Neural cell (in vitro differentiated cells): Measurements from ENCODE around the gene FAM227A.

ENCODE experiments used
- CTCF ChIP-seq: fragments of 450-650 bp; IDR thresholded peaks from 2 replicates; pipeline ENCODE4 v1.5.1; 2014; ENCODE audit warnings: antibody characterized with exemption, mild to moderate bottlenecking, moderate library complexity; ENCODE audit not compliant: poor library complexity, severe bottlenecking
- EZH2 ChIP-seq: fragments of 200-600, 300-800 bp; shearing (Covaris generic), sonication (generic); IDR thresholded peaks from 2 replicates; pipeline ENCODE4 v1.6.1; 2014; ENCODE audit warnings: antibody characterized with exemption, low read length, borderline replicate concordance, mild to moderate bottlenecking; ENCODE audit not compliant: insufficient read depth, poor library complexity, severe bottlenecking
- POLR2AphosphoS5 ChIP-seq: IDR thresholded peaks from 2 replicates; pipeline ENCODE4 v1.6.1; 2012
- RAD21 ChIP-seq: fragments of 450-650 bp; conservative IDR thresholded peaks from 2 replicates; pipeline ENCODE4 v1.6.1; 2014; ENCODE audit warnings: antibody characterized with exemption, mild to moderate bottlenecking, moderate library complexity
- REST ChIP-seq: IDR thresholded peaks from 2 replicates; pipeline ENCODE4 v1.6.1; 2012; ENCODE audit warnings: borderline replicate concordance
- SMC3 ChIP-seq: fragments of 450-650 bp; conservative IDR thresholded peaks from 2 replicates; pipeline ENCODE4 v1.6.1; 2014; ENCODE audit warnings: antibody characterized with exemption, mild to moderate bottlenecking, moderate library complexity; ENCODE audit not compliant: poor library complexity
- TAF1 ChIP-seq: IDR thresholded peaks from 2 replicates; pipeline ENCODE4 v1.6.1; 2012; ENCODE audit warnings: low read depth

- TF ChIP-seq POLR2AphosphoS5, result no peak
- TF ChIP-seq CTCF, result no peak
- no peak for TF ChIP-seq TAF1
- no peak for TF ChIP-seq SMC3
- TF ChIP-seq REST, result no peak
- no peak for TF ChIP-seq EZH2
- TF ChIP-seq RAD21, result no peak
Observed at GRCh38 chr22:38685761-38686160, 29.6 kb upstream of the FAM227A start.
